Aorta (tissue), 5 donors: ENCODE data around the gene HIBCH. TPM values are rescaled to one million over a fixed set of nuclear protein-coding genes. Genes with fewer than 3 reads are reported as not detected.
"Not testable (repeated sequence)": the region's sequence is repeated elsewhere in the genome, so short reads cannot be mapped to it uniquely, and the experiment has no call there.

Source experiments
- ATAC-seq: fragments of 200-7000 bp; cut with Tn5 transposase; one replicate; pipeline ENCODE4 v1.9.1; 2022; ENCODE audit warnings: moderate library complexity; ENCODE audit not compliant: low FRiP score
- DNase-seq, 2 donors: peaks; one replicate each; pipeline ENCODE4 v3.0.0-alpha.2; 2020
- H3K27ac ChIP-seq, 2 donors: one replicate each; pipeline ENCODE4 v1.5.1; 2013; ENCODE audit warnings: low read length in 2 of 2, mild to moderate bottlenecking in 2 of 2, moderate library complexity in 2 of 2, control low read depth in 1 of 2, inconsistent platforms in 1 of 2, low read depth in 1 of 2
- H3K27me3 ChIP-seq, 2 donors: one replicate each; pipeline ENCODE4 v1.6.1; 2013; ENCODE audit warnings: control low read depth in 1 of 2, low read length in 1 of 2, mild to moderate bottlenecking in 1 of 2, moderate library complexity in 1 of 2; ENCODE audit not compliant: insufficient read depth in 2 of 2, control insufficient read depth in 1 of 2
- H3K36me3 ChIP-seq, 2 donors: one replicate each; pipeline ENCODE4 v1.6.1; 2013; ENCODE audit warnings: control low read depth in 1 of 2, low read length in 1 of 2, mild to moderate bottlenecking in 1 of 2; ENCODE audit not compliant: insufficient read depth in 2 of 2, control insufficient read depth in 1 of 2
- H3K4me1 ChIP-seq, 2 donors: one replicate each; pipeline ENCODE4 v1.6.1; 2013; ENCODE audit warnings: low read length in 2 of 2, control low read depth in 1 of 2, mild to moderate bottlenecking in 1 of 2, moderate library complexity in 1 of 2; ENCODE audit not compliant: insufficient read depth in 2 of 2, control insufficient read depth in 1 of 2
- H3K4me3 ChIP-seq, 2 donors: one replicate each; pipeline ENCODE4 v1.5.1; 2013; ENCODE audit warnings: low read length in 2 of 2, control low read depth in 1 of 2, mild to moderate bottlenecking in 1 of 2
- H3K9me3 ChIP-seq: one replicate; pipeline ENCODE4 v1.6.1; 2013; ENCODE audit warnings: mild to moderate bottlenecking, low read length; ENCODE audit not compliant: control insufficient read depth
- WGBS, 2 donors: extraction: QIAGEN DNeasy Blood & Tissue Kit; methylation state at CpG; one replicate each; pipeline ENCODE4 v1.1.7; 2013; 5-methylcytosine and 5-hydroxymethylcytosine counted together
- intact Hi-C, 2 donors: fragments of 100-400 bp; cut with DNase I; formaldehyde crosslinking; loops; one replicate each; pipeline versions ENCODE4 v1.14.2 to v1.15.0; 2022
- polyA plus RNA-seq, 2 donors: library from polyadenylated mRNA; stranded (reverse); fragments of 200-250 nt; gene quantifications; one replicate each; pipeline ENCODE4 v1.2.3, GENCODE V29; 2013
- total RNA-seq, 2 donors: library from RNA; stranded (reverse); fragmentation: NEBNext Ultra II Directional; extraction: Animal tissue kit (Norgen Biotek cat#: 25700); gene quantifications; one replicate each; pipeline ENCODE4 v1.2.1, GENCODE V29; 2021
- donor health status: healthy with polysubstance abuse.
- donor health status: Bipolar disorder and iron deficiency.
- donor health status: DM: no; HTN: no; CAD: no.
- donor health status: DM: no; HTN: no; CAD: no.
- donor health status: DM: yes; HTN: yes; CAD: no.

The HIBCH gene
- total and polyA plus RNA-seq, 4 donors, result 28.9 to 51.5 (median 42.3) TPM

- intact Hi-C loops, result no loop called here
Observed at GRCh38 chr2:190302052-190302451, 17.6 kb downstream of the HIBCH start.

GRCh38 chr2:190301032-190301431 is 18.6 kb downstream of the HIBCH start:
- peaks cover 0 to 2% of the 10 kb centered on the region in 2 donors for H3K4me1 ChIP-seq
- H3K27me3 ChIP-seq, result no peaks in the 10 kb centered on the region
- H3K27ac ChIP-seq, result no peak overlapping the region
- no peaks in the 10 kb centered on the region for H3K9me3 ChIP-seq
- H3K36me3 ChIP-seq, result peaks cover 4 to 5% of the 10 kb centered on the region in 2 donors
- ATAC-seq, result no peak
- no peak overlapping the region for H3K4me3 ChIP-seq
- intact Hi-C loops, result no loop called here
- DNase-seq, result no peak

More at GRCh38 chr2:190302052-190302451, 17.6 kb downstream of the HIBCH start:
- H3K4me1 ChIP-seq, result peaks cover 0 to 2% of the 10 kb centered on the region in 2 donors
- H3K36me3 ChIP-seq, result peaks cover 0 to 4% of the 10 kb centered on the region in 2 donors
- H3K4me3 ChIP-seq, result no peak overlapping the region
- ATAC-seq (no peak), DNase-seq (no peak)
- WGBS, 2 donors, result 83 to 91% methylated on average over 1 of the region's 1 CpG
- no peak overlapping the region for H3K27ac ChIP-seq
- H3K27me3 ChIP-seq, result no peaks in the 10 kb centered on the region
- no peaks in the 10 kb centered on the region for H3K9me3 ChIP-seq

GRCh38 chr2:190297880-190298279 is 21.7 kb downstream of the HIBCH start:
- H3K4me3 ChIP-seq, DNase-seq, H3K36me3 ChIP-seq, ATAC-seq, H3K27me3 ChIP-seq, H3K9me3 ChIP-seq, H3K27ac ChIP-seq, H3K4me1 ChIP-seq, intact Hi-C loops: not testable (repeated sequence)
- 95 to 96% methylated on average over 2 of the region's 2 CpGs for WGBS, 2 donors

GRCh38 chr2:190283783-190284182 is 35.8 kb downstream of the HIBCH start:
- no peaks in the 10 kb centered on the region for H3K27me3 ChIP-seq
- H3K36me3 ChIP-seq, result peaks cover 0 to 1% of the 10 kb centered on the region in 2 donors
- peaks cover 0 to 4% of the 10 kb centered on the region in 2 donors for H3K4me1 ChIP-seq
- no peaks in the 10 kb centered on the region for H3K9me3 ChIP-seq
- ATAC-seq (peak; percentile 67), DNase-seq (no peak)
- WGBS, 2 donors, result 4 to 8% methylated on average over 2 of the region's 2 CpGs
- H3K4me3 ChIP-seq, result no peak overlapping the region
- no peak overlapping the region for H3K27ac ChIP-seq
- intact Hi-C loops, result loop anchor here in 1 of 2 donors (5.0 to 10.0 kb wide), 2 partner anchors 34 to 189 kb away; partner anchors contain the start of gene HIBCH

- H3K4me1 ChIP-seq, result peaks cover 0 to 6% of the 10 kb centered on the region in 2 donors
- H3K4me3 ChIP-seq, result no peak overlapping the region
- WGBS, 2 donors, result 83 to 93% methylated on average over 5 of the region's 5 CpGs
- ATAC-seq (no peak), DNase-seq (no peak)
- H3K9me3 ChIP-seq, result no peaks in the 10 kb centered on the region
- H3K27me3 ChIP-seq, result no peaks in the 10 kb centered on the region
- intact Hi-C loops, result loop anchor here in 1 of 2 donors (5.0 to 10.0 kb wide), 2 partner anchors 37 to 186 kb away; partner anchors contain the start of gene HIBCH
- peak overlapping the region; percentile 30 to 86 for H3K27ac ChIP-seq
- H3K36me3 ChIP-seq, result no peaks in the 10 kb centered on the region
Observed at GRCh38 chr2:190280565-190281350, 38.9 kb downstream of the HIBCH start.

DNA sequence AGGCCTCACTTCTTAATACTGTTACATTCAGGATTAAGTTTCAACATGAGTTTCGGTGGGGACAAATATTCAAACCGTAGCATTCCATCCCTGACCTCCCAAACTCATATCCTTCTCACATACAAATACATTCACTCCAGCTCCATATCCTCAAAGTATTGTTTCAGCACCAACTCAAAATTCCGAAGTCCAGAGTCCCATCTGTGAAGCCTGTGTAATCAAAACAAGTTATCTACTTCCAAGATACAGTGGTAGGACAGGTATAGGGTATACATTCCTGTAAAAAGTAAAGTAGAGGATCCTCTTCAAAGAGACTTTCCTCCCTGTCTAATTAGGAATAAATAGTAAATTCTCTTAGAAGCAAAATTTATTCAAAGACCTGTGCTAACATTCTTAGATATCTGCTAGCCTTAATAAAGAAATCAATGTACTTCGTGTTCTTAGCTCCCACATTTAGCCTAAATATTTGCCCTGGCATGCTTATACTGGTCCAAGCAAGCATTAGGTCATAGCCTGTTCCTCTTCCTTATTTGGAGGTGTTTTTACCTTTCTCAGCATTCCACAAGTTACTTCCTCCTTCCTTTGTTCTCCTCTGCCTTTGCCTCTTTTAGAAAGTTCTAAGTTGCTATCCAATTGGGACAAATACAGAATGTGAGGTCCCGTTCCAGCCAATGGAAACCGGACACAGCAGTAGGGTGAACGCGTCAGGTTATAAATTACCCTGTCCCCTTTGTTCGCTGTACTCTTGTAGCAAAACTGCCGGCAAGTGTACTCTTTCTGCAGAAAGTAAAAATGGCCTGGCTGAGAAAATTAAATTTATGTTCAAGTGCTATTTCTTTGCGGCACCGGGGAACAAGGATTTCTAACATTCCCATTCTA is 40.1 kb downstream of the HIBCH start:
- not testable (repeated sequence) for H3K36me3 ChIP-seq, ATAC-seq

DNA sequence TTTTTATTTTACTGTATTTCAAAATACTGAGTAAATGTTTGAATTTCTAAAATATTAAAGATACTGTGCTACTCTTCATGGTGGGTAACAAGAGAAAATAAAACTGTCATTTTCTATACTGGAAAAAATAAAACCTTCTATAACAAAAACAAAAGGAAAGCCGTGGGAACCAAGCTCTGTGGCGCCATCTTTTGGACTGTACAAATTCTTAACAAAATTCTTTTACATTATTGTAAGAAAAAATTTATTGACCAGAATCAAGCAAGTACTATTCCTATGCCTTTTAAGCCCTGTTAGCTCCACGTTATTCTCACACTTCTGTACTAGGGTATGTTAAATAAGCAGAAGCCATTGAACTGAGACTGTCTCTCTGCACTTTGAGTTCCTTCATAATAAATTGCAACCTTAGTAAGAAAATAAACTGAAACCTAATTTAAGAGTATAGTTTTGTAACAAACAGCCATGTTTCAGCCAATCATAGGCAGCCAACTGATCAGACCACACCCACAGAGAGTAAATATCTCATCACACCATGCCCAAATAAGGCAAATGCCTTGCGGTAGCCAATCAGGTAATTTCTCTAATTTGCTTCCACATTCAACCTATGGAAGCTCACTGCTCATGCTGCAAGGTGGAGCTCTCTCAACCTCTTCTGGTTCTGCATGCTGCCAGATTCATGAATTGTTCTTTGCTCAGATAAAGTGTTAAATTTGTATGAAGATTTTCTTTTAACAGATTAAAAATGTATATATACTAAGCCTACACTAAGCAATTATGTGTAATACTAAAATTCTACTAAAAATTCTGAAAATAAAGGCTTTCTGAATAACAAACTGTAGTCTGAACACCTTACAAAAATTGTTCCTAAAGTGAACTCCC is 42.2 kb downstream of the HIBCH start:
- 49 to 53% methylated on average over 4 of the region's 4 CpGs for WGBS, 2 donors
- H3K27ac ChIP-seq, result peak overlapping the region in 1 of 2 donors; percentile 36
- intact Hi-C loops, result no loop called here
- H3K4me3 ChIP-seq, result no peak overlapping the region
- H3K36me3 ChIP-seq, result no peaks in the 10 kb centered on the region
- DNase-seq (no peak), ATAC-seq (no peak)
- peaks cover 0 to 2% of the 10 kb centered on the region in 2 donors for H3K4me1 ChIP-seq
- H3K9me3 ChIP-seq, result no peaks in the 10 kb centered on the region
- no peaks in the 10 kb centered on the region for H3K27me3 ChIP-seq

More for the DNA sequence above, 40.1 kb downstream of the HIBCH start:
- not testable (repeated sequence) for H3K9me3 ChIP-seq, H3K4me3 ChIP-seq, DNase-seq, H3K27me3 ChIP-seq, H3K4me1 ChIP-seq
- intact Hi-C loops, result loop anchor here in 1 of 2 donors (5.0 to 10.0 kb wide), 2 partner anchors 38 to 185 kb away; partner anchors contain the start of gene HIBCH
- WGBS, 2 donors, result 31 to 37% methylated on average over 12 of the region's 12 CpGs
- peak overlapping the region; percentile 62 to 86 for H3K27ac ChIP-seq

GRCh38 chr2:190272457-190272842 is 47.2 kb downstream of the HIBCH start:
- DNase-seq (no peak), ATAC-seq (no peak)
- Histone ChIP-seq H3K27me3 (no peaks in the 10 kb centered on the region), H3K36me3 (no peaks in the 10 kb centered on the region), H3K4me1 (peaks cover 2% of the 10 kb centered on the region in 2 donors), H3K4me3 (no peak overlapping the region), H3K27ac (no peak overlapping the region), H3K9me3 (no peaks in the 10 kb centered on the region)
- intact Hi-C loops, result no loop called here
- 78 to 94% methylated on average over 2 of the region's 2 CpGs for WGBS, 2 donors
